ENCODE results near the gene GALNT16.
"Not testable (repeated sequence)": the region's sequence is repeated elsewhere in the genome, so short reads cannot be mapped to it uniquely, and the experiment has no call there.

GALNT16 gene

GRCh38 chr14:69260190-69260860 is 367 bp downstream of the GALNT16 start:
- DNase-seq: no peak

GRCh38 chr14:69260861-69261564 is 1.1 kb downstream of the GALNT16 start:
- DNase-seq: no peak

- no peak for DNase-seq
These were observed 1.9 kb downstream of the GALNT16 start for GRCh38 chr14:69261761-69262331.

GRCh38 chr14:69262516-69262915 is 2.6 kb downstream of the GALNT16 start:
- no peak for DNase-seq

GRCh38 chr14:69263364-69263763 is 3.4 kb downstream of the GALNT16 start:
- peak in 1 of 2 donors; percentile 20 for DNase-seq

GRCh38 chr14:69263771-69264170 is 3.8 kb downstream of the GALNT16 start:
- DNase-seq: peak in 1 of 2 donors; percentile 17

GRCh38 chr14:69266572-69267345 is 6.8 kb downstream of the GALNT16 start:
- no peak for DNase-seq

- no peak for DNase-seq
These were observed 7.5 kb downstream of the GALNT16 start for GRCh38 chr14:69267492-69267891.

GRCh38 chr14:69268223-69268622 is 8.3 kb downstream of the GALNT16 start:
- DNase-seq: no peak

- DNase-seq: no peak
These were observed 8.8 kb downstream of the GALNT16 start for GRCh38 chr14:69268763-69269162.

- no peak for DNase-seq
These were observed 9.4 kb downstream of the GALNT16 start for GRCh38 chr14:69269381-69269780.

GRCh38 chr14:69270097-69270496 is 10.1 kb downstream of the GALNT16 start:
- no peak for DNase-seq

GRCh38 chr14:69270795-69271708 is 11.1 kb downstream of the GALNT16 start:
- no peak for DNase-seq

GRCh38 chr14:69274321-69274720 is 14.4 kb downstream of the GALNT16 start:
- no peak for DNase-seq

- DNase-seq: no peak
These were observed 15.4 kb downstream of the GALNT16 start for GRCh38 chr14:69275331-69275730.

- not testable (repeated sequence) for DNase-seq
These were observed 17.4 kb downstream of the GALNT16 start for GRCh38 chr14:69277356-69277755.

- no peak for DNase-seq
These were observed 20.9 kb downstream of the GALNT16 start for GRCh38 chr14:69280746-69281291.

GRCh38 chr14:69281450-69282169 is 21.7 kb downstream of the GALNT16 start:
- no peak for DNase-seq

GRCh38 chr14:69282448-69282847 is 22.5 kb downstream of the GALNT16 start:
- no peak for DNase-seq

GRCh38 chr14:69284170-69284569 is 24.2 kb downstream of the GALNT16 start:
- DNase-seq: no peak

GRCh38 chr14:69285661-69286255 is 25.8 kb downstream of the GALNT16 start:
- DNase-seq: no peak

Measured in hippocampal formation (tissue), 2 donors.